HG03558 (cell line): Measurements from ENCODE around the gene TYROBP.
"Not testable (repeated sequence)": the region's sequence is repeated elsewhere in the genome, so short reads cannot be mapped to it uniquely, and the experiment has no call there.

Source experiments
- ATAC-seq: cut with Tn5 transposase; IDR thresholded peaks from one replicate; pipeline ENCODE4 v1.9.1; 2021; ENCODE audit warnings: moderate number of reproducible peaks; ENCODE audit not compliant: unreplicated experiment; ENCODE audit errors: extremely low read depth

The TYROBP gene

DNA sequence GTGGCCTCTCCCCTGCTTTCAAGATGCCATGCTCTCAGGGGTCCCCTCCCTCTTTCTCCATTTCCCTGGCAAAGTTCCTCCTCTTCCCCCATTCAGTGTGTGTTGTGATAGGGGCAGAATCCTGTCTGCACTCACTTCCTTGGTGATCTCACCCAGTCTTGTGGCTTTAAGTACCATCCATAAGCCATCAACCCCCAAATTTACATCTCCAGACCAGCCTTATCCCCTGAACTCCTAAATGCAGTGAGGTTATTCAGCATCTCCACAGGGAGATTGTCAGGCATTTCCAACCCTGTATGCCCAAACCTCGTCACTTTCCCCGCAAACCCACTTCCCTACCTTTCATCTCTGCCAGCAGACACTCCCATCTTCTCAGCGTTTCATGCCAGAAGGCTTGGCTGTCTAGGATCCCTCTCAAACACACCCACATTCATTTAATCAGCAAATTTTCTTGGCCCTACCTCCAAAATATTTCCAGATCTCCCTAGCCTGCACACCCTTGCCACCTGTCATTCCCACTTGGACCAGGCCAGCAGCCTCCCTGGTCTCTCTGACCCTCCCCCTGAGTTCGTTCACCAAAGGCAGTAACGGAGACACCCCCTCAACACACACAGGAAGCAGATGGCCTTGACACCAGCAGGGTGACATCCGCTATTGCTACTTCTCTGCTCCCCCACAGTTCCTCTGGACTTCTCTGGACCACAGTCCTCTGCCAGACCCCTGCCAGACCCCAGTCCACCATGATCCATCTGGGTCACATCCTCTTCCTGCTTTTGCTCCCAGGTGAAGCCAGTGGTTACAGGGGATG is 6.0 kb downstream of the TYROBP start, which contains the start of gene HCST:
TSS of gene HCST (plus strand) at position 676 of the 808 bp plus-strand sequence. CDS start at position 741, 65 bp downstream.
- ATAC-seq, result no peak

DNA sequence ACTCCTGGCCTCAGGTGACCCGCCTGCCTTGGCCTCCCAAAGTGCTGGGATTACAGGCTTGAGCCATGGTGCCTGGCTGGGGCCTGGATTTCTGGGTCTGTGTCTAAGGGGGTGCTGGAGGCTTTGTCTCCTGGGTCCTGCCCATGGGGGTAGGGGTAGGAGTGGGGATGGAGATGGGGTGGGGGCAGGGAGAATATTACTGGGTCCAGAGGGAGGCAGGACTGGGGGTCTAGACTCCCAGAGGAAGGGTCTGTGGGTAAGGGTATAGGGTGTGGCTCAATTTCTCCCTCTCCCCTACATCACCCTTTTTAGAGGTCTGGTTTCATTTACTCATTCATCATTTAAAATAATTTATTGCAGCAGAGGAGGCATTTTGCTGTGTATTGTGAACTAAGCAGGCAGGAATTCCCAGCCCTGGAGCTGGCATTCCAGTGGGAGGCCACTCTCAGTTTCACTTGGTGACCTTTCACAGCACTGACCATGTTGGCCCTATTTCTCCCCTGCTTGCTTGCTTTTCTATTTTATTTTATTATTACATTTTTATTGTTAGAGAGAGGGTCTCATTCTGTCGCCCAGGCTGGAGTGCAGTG is 6.9 kb downstream of the TYROBP start:
- no peak for ATAC-seq

DNA sequence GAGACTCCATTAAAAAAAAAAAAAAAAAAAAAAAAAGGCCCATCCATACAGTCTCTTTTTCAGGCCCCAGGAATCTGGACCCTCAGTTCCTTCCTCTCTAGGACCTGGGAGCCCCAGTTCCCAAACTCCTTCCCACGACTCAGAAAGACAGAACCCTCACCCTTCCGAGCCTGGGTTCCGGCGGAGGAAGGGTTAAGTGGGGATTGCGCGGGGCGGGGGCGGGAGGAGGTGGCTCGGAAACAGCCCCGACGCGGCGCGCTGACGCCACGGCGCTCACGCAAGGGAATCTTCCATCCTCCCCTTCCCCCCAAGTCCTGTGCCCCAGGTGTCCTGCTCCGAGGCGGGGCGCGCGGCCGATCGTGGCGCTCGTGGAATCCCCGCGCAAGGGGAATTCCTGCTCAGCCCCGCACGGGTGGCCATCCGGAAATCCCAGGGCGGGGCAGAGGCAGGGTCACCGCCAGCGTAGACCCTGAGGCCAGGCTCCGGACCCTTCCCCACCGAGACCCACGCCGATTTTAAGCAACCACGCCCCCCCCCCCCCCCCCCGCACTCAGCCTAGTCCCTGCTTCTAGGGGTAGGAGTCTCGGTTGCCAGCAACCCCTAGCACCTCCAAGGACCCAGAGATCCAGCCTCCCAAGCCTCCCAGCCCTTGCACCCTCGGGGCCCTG is 8.4 kb downstream of the TYROBP start:
- no peak for ATAC-seq

DNA sequence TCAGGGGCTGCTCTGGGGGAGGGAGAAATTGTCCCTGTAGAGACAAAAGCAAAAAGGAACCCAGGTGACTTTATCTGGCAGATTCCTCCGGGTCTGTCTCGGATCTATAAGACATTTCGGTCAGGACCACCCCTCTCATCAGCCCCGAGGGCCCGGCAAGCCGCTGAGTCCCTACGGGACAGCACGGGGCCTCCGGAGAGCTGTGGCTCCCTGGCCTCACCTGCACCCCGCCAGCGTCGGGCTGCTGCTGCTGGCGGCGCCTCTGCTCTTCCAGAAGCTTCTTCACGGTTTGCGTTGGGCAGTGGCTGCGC is 9.6 kb downstream of the TYROBP start:
- no peak for ATAC-seq

DNA sequence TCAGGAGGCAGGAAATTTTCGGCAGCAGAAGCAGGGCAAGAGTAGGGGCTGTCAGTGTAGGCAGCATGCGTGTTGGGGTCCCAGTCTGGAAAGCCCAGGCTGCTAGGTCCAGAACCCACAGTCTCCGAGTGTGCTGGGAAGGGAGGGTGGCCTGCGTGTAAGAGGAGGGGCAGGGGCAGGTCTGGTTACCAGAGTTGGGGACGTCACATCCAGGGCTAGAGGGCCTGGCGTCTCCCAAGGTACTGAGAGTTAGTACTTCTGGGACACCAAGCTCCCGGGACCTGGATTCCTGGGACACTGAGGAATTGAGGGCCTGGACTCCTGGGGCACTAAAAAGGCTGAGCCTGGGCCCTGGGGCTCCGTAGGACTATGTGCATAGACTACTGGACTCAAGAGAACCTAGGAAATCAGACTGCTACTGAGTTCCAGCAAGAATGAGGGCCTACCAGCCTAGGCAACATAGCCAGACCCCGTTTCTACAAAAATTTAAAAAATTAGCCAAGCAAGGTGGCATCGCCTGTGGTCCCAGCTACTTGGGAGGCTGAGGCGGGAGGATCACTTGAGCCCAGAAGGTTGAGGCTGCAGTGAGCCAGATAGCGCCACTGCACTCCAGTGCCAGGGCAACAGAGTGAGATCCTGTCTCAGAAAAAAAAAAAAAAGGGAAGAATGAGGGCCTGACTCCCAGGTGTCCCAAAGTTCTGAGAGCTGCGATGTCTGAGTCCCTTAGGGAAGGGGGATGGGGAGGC is 10.2 kb downstream of the TYROBP start:
- ATAC-seq, result no peak

DNA sequence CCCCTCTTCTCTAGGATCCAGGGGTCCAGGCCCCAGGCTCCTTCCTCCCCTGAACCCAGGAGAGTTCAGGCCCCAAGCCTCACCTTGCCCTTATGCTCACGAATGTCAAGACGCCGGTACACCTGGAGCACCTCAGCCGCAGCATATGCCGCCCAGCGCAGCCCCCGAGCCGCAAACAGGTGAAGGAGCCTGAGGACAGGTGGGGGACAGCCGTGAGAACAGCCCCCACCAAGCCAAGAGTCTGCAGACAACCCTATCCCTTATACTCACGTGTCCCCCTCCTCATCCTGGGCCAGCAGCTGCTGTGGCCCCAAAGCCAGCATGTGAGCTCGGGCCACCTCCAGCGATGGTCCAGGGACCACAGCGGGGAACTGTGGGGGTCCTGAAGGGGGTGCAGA is 11.5 kb downstream of the TYROBP start:
- no peak for ATAC-seq

DNA sequence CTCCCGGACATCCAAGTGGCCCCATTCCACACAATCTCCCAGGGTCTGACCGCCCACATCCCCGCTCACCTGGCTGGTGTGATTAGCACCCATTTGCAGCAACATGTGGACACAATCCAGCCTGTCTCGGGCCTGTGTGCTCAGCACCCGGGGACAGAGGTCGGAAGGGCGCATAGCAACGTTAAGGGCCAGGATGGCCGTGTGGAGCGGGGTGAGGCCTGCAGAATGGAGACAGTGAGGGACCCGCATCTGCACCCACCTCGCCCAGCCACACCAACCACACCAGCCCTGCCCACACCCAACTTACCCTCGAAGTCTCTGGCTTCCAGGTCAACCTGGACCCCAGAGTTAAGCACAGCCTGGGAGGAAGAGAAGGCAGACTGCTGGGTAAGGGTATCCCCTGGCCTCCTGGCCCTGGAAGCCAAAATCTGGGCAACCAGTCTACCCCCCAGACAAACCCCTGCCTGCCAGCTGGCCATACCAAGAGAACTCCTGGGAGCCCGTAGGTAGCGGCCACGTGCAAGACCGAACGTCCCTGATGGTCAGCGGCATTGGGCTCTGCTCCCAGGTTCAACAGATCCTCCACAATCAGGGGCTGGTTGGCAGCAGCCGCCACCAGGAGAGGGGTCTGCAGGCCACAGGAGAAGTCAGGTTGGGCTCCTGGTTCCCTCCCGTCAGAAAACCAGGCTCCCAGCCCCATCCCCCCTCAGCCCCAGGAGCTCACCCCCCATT is 12.0 kb downstream of the TYROBP start:
- ATAC-seq, result no peak

DNA sequence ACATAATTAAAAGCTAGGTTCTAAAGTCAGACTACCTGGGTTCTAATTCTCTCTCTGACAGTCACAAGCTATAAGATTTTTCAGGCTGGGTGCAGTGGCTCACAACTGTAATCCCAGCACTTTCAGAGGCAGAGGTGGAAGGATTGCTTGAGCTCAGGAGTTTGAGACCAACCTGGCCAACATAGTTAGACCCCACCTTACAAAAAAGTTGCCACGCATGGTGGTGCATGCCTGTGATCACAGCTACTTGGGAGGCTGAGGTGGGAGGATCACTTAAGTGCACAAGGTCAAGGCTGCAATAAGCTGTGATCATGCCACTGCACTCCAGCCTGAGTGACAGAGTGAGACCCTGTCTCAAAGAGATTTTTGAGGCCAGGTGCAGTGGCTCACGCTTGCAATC is 13.8 kb downstream of the TYROBP start:
- ATAC-seq, result no peak

DNA sequence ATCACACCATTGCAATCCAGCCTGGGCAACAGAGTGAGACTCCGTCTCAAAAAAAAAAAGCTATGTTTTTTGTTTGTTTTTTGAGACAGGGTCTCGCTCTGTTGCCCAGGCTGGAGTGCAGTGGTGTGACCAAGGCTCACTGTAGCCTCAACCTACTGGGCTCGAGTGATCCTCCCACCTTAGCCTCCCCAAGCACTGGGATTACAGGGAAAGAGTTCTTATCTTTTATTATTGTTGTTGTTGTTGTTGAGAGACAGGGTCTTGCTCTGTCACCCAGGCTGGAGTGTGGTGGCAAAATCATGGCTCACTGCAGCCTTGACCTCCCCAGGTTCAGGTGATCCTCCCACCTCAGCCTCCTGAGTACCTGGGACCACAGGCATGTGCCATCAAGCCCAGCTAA is 16.3 kb downstream of the TYROBP start:
- not testable (repeated sequence) for ATAC-seq

DNA sequence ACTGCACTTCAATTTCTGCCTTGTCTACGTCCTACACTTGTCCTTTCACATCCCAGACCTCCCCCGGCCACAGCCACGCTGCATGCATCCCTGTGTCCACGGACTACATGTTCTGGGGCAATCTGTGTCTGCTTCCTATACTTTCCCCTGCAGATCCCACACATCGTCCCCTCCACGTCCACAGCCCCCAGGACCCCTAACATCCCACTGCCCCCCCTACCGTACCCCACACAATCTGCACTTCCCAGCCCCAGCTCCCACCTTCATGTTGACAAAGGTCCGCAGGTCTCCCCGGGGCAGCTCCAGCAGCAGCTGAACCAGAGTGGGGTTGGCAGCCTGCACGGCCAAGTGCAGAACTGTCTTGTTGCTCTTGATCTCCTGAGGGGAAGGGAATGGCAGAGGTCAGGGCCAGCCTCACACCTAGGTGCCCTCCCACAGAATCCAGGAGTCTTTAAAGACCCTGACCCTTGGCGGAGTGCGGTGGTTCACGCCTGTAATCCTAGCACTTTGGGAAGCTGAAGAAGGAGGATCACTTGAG is 17.9 kb downstream of the TYROBP start:
- no peak for ATAC-seq

DNA sequence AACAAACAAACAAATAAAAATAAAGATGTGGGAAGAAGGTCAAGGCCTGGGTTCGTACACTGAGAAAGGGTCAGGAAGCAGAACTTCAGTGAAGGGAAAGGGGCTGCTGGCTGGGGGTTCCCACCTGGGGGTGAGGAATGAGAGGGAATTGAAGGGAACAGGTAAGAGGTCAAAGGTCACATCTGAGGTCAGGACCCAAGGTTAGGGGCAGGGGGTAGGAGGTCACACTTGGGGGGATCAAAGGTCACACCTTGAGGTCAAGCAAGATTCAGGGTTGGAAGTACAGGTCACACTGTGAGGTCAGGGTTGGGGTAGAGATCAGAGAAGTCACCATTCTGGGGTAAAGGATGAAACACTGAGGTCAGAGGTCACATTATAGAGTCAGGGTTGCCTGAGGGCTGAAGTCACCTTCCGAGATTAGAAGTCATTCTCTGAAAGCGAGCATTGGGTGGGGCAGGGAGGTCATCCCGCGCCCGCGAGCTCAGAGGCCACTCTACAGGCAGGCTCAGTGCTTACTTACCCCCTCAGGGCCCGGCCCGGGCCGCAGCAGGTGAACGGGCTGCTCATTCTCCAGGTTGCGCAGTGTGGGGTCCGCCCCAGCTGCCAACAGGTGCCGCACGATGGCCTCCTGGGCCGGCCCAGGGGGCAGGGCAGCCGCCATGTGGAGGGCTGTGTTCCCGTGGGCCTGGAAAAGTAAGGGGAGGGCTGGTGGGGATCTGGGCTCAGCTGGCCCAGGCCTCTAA is 18.6 kb downstream of the TYROBP start:
- no peak for ATAC-seq

DNA sequence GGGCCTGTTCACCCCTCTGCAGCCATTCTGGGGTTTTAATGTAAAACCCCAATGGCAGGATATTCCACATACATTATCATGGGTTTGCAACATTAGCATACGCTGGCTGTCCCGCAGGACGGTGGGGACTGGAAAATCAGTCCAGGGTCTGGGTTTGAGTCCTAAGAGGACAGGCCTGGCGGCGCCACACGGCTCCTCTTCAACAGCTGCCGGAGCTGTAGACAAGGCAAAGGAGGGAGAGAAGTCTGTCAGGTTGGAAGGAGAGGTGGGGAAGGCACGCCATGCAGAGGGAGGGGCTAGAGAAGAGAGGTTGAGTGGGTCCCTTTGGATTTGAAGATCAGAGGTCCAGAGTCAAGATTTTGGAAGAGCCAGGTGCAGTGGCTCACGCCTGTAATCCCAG is 19.7 kb downstream of the TYROBP start:
- no peak for ATAC-seq

DNA sequence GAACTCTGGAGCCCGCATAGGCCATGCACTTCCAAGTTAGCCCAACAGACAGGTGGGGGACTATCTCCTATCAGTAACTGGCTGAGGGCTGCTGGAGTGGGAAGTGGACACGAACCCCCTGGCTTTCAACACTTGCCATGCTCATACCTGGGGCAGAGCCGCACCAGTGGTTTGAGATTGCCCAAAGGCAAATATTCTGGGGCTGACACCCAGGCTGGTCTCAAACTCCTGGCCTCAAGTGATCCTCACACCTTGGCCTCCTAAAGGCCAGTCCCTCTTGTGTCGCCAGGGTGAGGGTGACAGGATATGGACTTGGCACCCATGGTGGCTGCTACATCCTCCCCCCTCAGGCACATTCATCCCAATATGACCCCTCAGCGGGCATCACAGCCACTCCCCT is 20.9 kb downstream of the TYROBP start:
- ATAC-seq, result no peak

DNA sequence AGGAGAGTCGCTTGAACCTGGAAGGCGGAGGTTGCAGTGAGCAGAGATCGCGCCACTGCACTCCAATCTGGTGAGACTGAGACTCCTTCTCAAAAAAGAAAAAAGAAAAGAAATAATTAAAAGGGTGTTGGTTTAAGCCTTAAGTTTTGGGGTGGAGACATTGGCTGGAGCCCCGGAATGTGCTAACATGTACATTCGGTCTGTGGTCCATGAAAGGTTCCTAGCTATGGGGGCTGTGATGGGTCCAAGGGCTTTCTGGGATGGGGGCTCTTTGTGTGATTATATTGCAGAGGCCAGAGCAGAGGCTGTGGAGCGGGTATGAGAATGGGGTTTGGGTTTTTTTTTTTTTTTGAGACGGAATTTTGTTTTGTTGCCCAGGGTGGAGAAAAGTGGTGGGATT is 22.2 kb downstream of the TYROBP start:
- ATAC-seq, result no peak

DNA sequence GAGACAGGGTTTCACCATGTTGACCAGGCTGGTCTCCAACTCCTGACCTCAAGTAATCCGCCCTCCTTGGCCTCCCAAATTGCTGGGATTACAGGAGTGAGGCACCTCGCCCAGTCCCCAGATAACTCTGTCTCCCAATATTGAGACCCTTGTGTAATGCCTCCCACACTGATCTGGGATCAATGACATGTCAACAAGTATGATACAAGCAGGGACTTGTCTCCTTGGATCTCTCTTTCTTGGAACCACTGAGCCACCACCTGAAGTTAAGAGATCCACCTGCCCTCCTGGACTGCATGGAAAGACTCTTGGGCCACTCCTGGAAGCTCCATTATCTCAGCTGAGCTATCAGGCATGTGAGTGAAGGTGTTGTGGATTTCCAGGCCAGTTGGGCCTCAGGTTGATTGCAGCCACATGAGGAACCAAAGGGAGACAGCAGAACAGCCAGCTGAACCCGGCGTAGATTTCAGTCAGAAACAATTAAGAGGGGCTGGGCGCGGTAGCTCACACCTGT is 22.8 kb downstream of the TYROBP start:
- ATAC-seq, result no peak

DNA sequence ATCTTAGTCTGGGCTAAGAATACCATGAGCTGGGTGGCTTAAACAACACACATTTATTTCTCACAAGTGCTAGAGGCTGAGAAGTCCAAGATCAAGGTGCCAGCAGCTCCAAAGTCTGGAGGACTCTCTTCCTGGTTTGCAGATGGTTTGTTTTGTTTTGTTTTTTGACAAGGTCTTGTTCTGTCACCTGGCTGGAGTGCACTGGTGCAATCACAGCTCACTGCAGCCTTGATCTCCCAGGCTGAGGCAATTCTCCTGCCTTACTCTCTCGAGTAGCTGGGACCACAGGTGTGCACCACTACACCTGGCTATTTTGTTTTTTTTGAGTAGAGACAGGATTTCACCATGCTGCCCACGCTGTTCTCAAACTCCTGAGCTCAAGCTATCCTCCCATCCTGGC is 24.2 kb downstream of the TYROBP start:
- ATAC-seq, result no peak

DNA sequence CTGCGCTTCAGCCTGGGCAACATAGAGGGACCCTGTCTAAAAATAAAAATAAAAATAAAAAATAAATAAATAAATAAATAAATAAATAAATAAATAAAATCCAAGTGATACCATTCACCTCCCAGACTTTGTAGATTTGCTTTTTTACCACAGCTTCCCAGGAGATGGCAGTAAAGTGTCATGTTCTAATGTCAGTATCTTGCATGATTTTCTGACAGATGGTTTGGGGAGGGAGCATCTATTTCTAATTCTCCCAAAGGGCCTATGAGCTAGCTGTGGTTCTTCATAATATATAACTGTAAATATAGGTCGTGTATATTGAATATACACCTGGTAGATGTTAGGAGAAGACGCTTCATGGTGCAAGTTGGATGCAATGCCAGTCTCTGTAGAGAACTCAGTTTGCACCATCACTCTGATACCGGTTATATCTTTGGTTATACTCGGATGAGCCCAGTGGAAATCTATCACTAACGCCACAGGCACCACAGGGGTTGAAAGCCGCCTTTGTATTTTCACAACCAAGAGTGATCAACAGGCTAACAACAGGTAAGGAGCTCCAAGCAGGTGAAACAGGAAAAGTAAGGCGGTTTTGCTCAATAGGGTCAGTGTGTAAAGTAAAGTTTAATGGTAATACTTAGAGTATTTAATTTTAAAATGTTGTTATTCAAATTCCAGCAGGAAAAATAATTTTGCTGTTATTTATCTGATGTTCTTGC is 25.8 kb downstream of the TYROBP start:
- no peak for ATAC-seq

DNA sequence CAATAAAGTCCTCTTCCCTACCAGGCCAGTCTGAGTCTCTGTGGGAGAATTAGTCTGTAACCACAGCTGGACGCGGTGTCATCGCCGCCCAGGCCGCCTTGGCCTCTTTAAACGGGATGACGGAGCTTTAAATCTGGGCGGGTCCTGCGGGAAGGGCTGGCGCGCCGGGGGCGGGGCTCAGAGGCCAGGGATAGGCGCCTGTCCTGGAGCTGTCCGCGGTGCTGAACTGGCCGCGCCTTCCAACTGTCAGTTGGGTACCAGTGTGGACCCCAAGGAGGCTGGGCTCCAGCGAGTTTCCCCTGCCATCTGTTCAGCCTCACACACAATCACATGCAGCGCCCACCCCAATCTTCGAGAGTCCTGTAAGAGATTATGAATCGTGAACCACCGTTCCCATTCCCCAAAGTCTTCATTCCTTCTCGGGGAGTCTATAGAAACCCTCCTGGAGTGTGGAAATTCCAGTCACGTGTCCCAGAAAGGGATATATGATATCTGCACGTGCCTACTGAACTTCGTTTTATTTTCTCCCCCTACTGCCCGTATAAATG is 28.3 kb downstream of the TYROBP start:
- ATAC-seq, result no peak
